ENCODE measurements around the gene WFDC1.

The WFDC1 gene

GRCh38 chr16:84367297-84367680, 72.6 kb downstream of the WFDC1 start:
- H3K27me3 Mint-ChIP-seq (ENCODE audit: low read depth), result peaks cover 55% of the 10 kb centered on the region
- no peaks in the 10 kb centered on the region for H3K9me3 Mint-ChIP-seq
- H3K27ac Mint-ChIP-seq, result no peak overlapping the region
- no peak for DNase-seq (ENCODE audit: low spot score)
- no peaks in the 10 kb centered on the region for H3K36me3 Mint-ChIP-seq (ENCODE audit: low read depth)
- H3K4me1 Mint-ChIP-seq (ENCODE audit: low read depth), result peaks cover 8% of the 10 kb centered on the region
- no peak overlapping the region for H3K4me3 Mint-ChIP-seq

GRCh38 chr16:84367750-84368307, 73.2 kb downstream of the WFDC1 start:
- Mint-ChIP-seq H3K27me3 (ENCODE audit: low read depth) (peaks cover 55% of the 10 kb centered on the region), H3K27ac (no peak overlapping the region), H3K36me3 (ENCODE audit: low read depth) (no peaks in the 10 kb centered on the region), H3K4me1 (ENCODE audit: low read depth) (peaks cover 8% of the 10 kb centered on the region), H3K4me3 (no peak overlapping the region), H3K9me3 (no peaks in the 10 kb centered on the region)
- no peak for DNase-seq (ENCODE audit: low spot score)

GRCh38 chr16:84368308-84368996, 73.8 kb downstream of the WFDC1 start, which contains the start of gene ATP2C2:
TSS of gene ATP2C2 (plus strand) at chr16:84368538. CDS start at chr16:84368616, 78 bp downstream.
- DNase-seq (ENCODE audit: low spot score), result no peak
- no peak within 1 kb of the TSS for H3K4me3 Mint-ChIP-seq
- peaks cover 8% of the 10 kb centered on the region for H3K4me1 Mint-ChIP-seq (ENCODE audit: low read depth)
- H3K36me3 Mint-ChIP-seq (ENCODE audit: low read depth), result no peaks in the 10 kb centered on the region
- no peaks in the 10 kb centered on the region for H3K9me3 Mint-ChIP-seq
- peaks cover 55% of the 10 kb centered on the region for H3K27me3 Mint-ChIP-seq (ENCODE audit: low read depth)
- no peak within 1 kb of the TSS for H3K27ac Mint-ChIP-seq

- no peak overlapping the region for H3K4me3 Mint-ChIP-seq
These were observed 74.4 kb downstream of the WFDC1 start for GRCh38 chr16:84369105-84369504.

DNA sequence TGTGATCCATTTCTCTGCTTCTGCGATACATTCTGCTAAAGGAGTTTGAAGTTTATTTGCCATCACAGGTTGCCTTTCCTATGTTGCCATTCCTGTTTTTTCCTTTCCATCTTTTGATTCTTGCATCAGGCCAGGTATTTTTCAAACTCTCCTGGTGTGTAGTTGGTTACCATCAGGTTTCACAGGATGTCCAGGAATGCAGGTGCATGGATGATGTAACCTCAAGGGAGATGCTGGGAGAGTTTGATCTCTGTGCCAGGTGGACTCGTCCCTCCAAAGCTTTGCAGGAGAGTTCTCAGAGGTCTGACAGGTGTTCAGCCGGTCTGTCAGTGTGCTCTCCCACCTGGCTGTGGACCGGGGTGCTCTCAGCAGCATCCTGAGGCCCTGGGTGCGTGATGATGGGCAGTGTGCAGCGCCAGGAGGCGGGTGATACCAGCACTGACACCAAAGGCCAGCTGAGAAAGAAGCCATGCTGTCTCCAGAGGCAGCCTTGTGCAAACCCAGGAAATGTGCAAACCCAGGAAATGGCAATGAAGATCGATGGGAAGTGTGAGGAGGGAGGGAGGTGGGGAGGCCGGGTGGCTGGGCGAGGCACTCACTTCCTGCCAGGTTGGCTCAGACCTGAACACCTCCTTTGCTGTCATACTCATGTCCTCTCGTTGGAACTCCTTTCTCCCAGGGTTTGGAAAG, 75.4 kb downstream of the WFDC1 start:
- Mint-ChIP-seq H3K27me3 (ENCODE audit: low read depth) (peaks cover 55% of the 10 kb centered on the region), H3K27ac (no peak overlapping the region), H3K4me3 (no peak overlapping the region), H3K36me3 (ENCODE audit: low read depth) (no peaks in the 10 kb centered on the region), H3K9me3 (no peaks in the 10 kb centered on the region), H3K4me1 (ENCODE audit: low read depth) (peaks cover 8% of the 10 kb centered on the region)
- no peak for DNase-seq (ENCODE audit: low spot score)

More at GRCh38 chr16:84369105-84369504, 74.4 kb downstream of the WFDC1 start:
- Mint-ChIP-seq H3K27me3 (ENCODE audit: low read depth) (peaks cover 55% of the 10 kb centered on the region), H3K9me3 (no peaks in the 10 kb centered on the region), H3K36me3 (ENCODE audit: low read depth) (no peaks in the 10 kb centered on the region), H3K27ac (no peak overlapping the region), H3K4me1 (ENCODE audit: low read depth) (peaks cover 8% of the 10 kb centered on the region)
- DNase-seq (ENCODE audit: low spot score), result no peak

DNA sequence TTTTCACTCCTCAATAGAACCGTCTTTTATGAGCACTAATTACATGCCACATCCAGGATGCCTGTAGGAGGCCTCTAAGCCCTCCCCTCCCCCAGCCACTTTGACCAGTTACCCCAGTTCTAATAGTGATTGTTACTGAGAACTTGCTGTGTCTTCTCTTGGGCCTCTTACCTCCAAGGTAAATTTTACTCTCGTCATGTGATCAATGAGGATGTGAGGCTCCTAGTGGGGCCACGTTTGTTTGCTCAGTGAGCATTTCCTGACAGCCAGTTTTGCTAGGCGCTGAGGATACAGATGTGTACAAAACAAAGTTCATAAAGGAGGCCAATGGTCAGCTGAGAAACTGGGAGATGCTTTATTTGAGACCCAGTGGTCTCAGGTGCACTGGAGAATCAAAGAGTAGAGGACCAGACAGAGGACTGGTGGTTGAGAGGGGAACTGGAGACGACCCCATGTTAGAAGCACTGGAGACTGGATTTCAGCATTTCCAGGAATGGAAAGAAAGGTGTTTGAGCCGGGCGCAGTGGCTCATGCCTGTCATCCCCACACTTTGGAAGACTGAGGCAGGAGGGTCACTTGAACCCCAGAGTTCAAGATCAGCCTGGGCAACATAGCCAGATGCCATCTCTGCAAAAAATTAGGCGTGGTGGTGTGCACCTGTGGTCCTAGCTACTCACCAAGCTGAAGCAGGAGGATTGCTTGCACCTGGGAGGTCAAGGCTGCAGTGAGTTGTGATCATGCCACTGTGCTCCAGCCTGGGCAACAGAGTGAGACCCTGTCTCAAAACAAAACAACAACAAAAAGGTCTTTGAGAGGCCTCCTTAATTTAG, 76.3 kb downstream of the WFDC1 start:
- no peaks in the 10 kb centered on the region for H3K36me3 Mint-ChIP-seq (ENCODE audit: low read depth)
- H3K4me3 Mint-ChIP-seq, result no peak overlapping the region
- H3K4me1 Mint-ChIP-seq (ENCODE audit: low read depth), result peaks cover 8% of the 10 kb centered on the region
- H3K9me3 Mint-ChIP-seq, result no peaks in the 10 kb centered on the region
- H3K27me3 Mint-ChIP-seq (ENCODE audit: low read depth), result peaks cover 51% of the 10 kb centered on the region
- DNase-seq (ENCODE audit: low spot score), result no peak
- no peak overlapping the region for H3K27ac Mint-ChIP-seq

DNA sequence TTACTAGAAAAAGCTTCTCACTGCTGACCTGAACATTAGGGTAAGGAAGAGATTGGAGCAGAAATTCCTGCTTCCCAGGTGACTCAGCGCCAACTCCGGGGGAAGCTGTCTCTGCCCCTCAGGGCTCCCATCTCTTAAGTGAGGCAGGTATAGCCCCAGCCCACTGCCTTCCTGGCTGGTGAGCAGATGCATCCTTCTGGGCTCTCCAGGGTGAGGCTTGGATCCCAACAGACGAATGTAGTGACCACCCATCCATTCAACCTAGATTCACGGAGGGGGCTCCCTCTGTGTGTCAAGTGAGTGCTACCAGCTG, 76.8 kb downstream of the WFDC1 start:
- Mint-ChIP-seq H3K27ac (no peak overlapping the region), H3K36me3 (ENCODE audit: low read depth) (no peaks in the 10 kb centered on the region), H3K4me3 (no peak overlapping the region), H3K9me3 (no peaks in the 10 kb centered on the region), H3K4me1 (ENCODE audit: low read depth) (peaks cover 8% of the 10 kb centered on the region), H3K27me3 (ENCODE audit: low read depth) (peaks cover 46% of the 10 kb centered on the region)
- no peak for DNase-seq (ENCODE audit: low spot score)

DNA sequence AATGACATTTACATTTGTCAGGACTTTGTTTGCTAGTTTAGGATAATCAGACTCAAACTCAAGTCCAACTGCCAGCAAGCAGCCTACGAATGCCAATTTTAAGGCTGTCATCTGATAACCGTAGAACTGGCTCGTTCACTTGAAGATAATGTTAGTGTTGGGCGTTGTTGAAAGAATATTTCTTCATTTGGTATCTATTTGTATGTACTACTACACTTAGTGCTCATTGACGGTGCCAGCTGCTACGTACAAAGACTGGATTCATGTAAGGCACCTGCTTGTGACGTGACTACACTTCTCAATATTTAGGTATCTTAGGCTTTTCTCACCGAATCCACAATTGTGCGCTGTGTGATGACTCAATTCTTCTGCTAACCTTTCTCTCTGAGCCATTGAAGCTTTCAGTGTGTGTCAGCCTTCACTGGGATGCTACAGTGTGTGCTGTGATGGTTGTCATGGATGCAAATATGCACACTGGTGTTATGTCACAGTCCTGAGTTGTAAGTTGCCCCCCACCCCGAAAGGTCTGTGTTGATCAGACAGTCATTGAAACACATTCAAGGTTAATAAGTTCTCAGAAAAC, 79.3 kb downstream of the WFDC1 start:
- Mint-ChIP-seq H3K4me1 (ENCODE audit: low read depth) (peaks cover 5% of the 10 kb centered on the region), H3K4me3 (no peak overlapping the region), H3K27ac (no peak overlapping the region), H3K36me3 (ENCODE audit: low read depth) (no peaks in the 10 kb centered on the region), H3K27me3 (ENCODE audit: low read depth) (peaks cover 24% of the 10 kb centered on the region), H3K9me3 (no peaks in the 10 kb centered on the region)
- no peak for DNase-seq (ENCODE audit: low spot score)

DNA sequence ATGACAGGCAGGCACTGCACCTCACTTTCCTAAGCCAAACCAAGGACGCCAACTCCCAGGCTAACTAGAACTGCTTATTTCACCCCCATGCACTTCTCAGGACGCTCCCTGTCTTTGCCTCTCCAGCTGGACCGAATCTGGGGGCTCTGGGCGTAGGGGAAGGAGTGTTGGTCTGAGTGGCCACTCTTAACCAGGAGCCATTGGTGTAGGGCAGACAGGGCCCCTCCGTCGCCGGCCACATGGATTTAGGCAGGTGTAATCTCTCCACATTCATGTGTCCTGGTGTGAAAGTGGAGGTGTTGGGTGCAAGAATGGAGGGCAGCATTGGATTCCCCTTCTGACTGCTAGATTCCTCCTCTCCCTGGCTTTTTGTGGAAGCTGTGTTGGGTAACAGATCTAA, 83.4 kb downstream of the WFDC1 start:
- H3K36me3 Mint-ChIP-seq (ENCODE audit: low read depth), result no peaks in the 10 kb centered on the region
- no peaks in the 10 kb centered on the region for H3K9me3 Mint-ChIP-seq
- H3K27me3 Mint-ChIP-seq (ENCODE audit: low read depth), result peaks cover 7% of the 10 kb centered on the region
- no peak overlapping the region for H3K4me3 Mint-ChIP-seq
- peaks cover 5% of the 10 kb centered on the region for H3K4me1 Mint-ChIP-seq (ENCODE audit: low read depth)
- no peak for DNase-seq (ENCODE audit: low spot score)
- H3K27ac Mint-ChIP-seq, result no peak overlapping the region

- peaks cover 5% of the 10 kb centered on the region for H3K4me1 Mint-ChIP-seq (ENCODE audit: low read depth)
These were observed 83.9 kb downstream of the WFDC1 start for GRCh38 chr16:84378567-84378966.

GRCh38 chr16:84379008-84379708, 84.5 kb downstream of the WFDC1 start:
- Mint-ChIP-seq H3K27ac (no peak overlapping the region), H3K36me3 (ENCODE audit: low read depth) (no peaks in the 10 kb centered on the region), H3K9me3 (peaks cover 2% of the 10 kb centered on the region), H3K4me1 (ENCODE audit: low read depth) (peaks cover 5% of the 10 kb centered on the region), H3K4me3 (no peak overlapping the region), H3K27me3 (ENCODE audit: low read depth) (peaks cover 7% of the 10 kb centered on the region)
- no peak for DNase-seq (ENCODE audit: low spot score)

More at GRCh38 chr16:84378567-84378966, 83.9 kb downstream of the WFDC1 start:
- Mint-ChIP-seq H3K36me3 (ENCODE audit: low read depth) (no peaks in the 10 kb centered on the region), H3K9me3 (no peaks in the 10 kb centered on the region), H3K27me3 (ENCODE audit: low read depth) (peaks cover 7% of the 10 kb centered on the region), H3K4me3 (no peak overlapping the region), H3K27ac (no peak overlapping the region)
- DNase-seq (ENCODE audit: low spot score), result no peak
